GM18858 (cell line): ENCODE measurements around the gene LDHB.
"Not testable (repeated sequence)": the region's sequence is repeated elsewhere in the genome, so short reads cannot be mapped to it uniquely, and the experiment has no call there.

Experiments used
- ATAC-seq: cut with Tn5 transposase; IDR thresholded peaks from one replicate; pipeline ENCODE4 v1.9.1; 2021; ENCODE audit not compliant: unreplicated experiment

Gene LDHB

DNA sequence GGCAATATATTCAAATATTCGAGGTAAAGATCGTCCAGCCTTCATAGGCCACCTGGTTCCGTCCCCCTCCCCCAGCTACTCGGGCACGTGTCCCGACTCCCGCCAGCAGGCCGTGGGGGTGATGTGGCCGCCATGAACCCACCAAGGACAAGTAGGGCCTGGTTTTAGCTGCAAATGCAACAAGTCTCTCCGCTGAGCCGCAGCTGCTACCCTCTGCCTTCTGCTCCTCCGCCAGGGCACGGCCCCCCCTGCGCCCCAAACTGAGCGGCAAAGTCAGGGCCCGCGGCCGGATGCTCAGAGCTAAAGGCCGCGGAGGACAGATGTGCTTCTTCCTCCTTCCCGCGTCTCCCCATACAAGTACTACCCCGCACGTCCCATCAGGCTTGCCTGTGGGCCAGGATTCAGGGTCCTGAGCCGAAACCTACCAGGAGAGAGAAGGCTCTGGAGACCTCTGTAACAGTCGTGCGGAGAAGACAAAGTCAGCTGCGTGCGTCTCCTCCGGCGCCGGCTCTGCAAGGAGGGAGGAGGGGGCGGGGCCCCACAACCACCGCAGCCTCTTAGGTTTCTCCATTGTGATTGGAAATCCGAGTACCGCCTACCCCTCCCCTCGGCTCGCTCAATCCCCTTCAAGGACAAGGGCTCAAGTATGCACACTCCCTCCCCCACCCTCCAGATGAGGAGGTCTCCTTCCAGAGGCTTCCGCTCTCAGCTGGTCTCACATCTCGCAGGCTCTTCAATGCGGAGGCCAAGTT, at the start of gene LDHB:
LDHB (minus strand) TSS at position 517 of the 752 bp plus-strand sequence. CDS start 3,171 bp downstream, outside the sequence.
- ATAC-seq: peak; percentile 91

- no peak for ATAC-seq
These were observed 47.2 kb upstream of the LDHB start for GRCh38 chr12:21704847-21705246.

DNA sequence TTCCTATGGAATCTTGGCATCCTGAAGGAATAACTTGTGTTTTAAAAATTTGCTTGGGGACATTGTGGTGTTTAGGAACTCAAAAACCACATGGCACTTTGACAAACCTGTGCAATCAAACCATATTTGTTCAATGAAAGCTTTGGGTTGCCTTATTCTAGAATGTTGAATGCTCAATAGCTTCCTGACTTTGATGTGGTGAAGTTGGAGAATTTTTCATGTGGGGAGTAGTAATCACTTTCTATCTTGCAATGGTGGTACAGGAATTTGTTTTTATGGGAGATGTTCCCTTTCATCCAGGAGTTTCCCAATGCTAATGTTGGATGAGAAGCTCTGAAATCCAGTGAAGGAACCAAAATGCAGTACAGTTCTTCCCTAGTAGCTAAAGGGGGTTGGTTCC, 42.2 kb upstream of the LDHB start:
- no peak for ATAC-seq

GRCh38 chr12:21697904-21698630, 40.4 kb upstream of the LDHB start:
- ATAC-seq: no peak

GRCh38 chr12:21696625-21697024, 39.0 kb upstream of the LDHB start:
- no peak for ATAC-seq

GRCh38 chr12:21695986-21696385, 38.3 kb upstream of the LDHB start:
- no peak for ATAC-seq

DNA sequence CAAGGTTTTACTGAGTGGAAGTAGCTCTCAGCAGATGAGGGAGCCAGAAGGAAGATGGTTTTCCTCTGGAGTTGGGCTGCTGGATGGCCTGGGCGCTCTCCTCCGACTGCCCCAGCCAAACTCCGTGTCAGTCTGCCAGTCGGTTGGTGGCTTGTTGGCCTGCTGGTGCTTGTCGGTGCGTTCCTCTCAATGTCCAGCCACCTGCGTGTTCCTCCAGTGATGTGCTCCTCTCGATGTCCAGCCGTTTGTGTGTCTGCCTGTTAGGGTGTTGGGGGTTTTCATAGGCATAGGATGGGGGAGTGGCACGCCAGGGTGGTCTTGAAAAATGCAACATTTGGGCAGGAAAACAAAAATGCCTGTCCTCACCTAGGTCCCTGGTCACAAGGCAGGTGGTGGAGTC, 37.0 kb upstream of the LDHB start:
- ATAC-seq: no peak

DNA sequence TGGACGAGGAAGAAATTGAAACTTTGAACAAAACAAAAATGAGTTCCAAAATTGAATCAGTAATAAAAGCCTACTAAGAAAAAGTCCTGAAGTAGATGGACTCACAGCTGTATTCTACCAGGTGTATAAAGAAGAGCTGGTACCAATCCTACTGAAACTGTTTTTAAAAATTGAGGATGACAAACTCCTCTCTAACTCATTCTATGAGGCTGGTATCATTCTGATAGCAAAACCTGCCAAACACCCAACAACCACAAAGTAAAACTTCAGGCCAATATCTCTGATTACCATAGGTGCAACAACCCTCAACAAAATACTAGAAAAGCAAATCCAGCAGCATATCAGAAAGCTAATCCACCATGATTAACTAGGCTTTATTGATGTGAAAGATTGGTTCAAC, 33.9 kb upstream of the LDHB start:
- no peak for ATAC-seq

GRCh38 chr12:21690704-21691368, 33.2 kb upstream of the LDHB start:
- no peak for ATAC-seq

DNA sequence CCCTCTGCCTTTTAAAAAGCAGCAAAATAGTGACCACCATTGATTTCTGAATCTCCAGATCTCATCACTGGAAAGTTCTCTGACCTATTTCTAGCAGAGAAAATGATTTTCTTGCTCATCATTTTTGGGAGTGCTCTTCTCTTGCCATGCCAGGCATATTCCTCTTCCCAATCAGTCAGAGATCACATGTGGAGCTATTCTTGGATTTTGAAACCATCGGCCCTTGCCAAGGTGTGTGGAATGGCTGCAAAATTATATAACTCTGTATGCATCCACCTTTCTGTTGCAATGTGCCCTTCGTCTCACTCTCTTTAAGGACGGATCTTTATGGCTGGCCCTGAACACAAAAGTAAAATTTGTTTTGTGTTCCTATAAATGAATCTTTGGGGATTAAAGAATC, 25.5 kb upstream of the LDHB start:
- no peak for ATAC-seq

- ATAC-seq: no peak
These were observed 21.3 kb upstream of the LDHB start for GRCh38 chr12:21678959-21679358.

DNA sequence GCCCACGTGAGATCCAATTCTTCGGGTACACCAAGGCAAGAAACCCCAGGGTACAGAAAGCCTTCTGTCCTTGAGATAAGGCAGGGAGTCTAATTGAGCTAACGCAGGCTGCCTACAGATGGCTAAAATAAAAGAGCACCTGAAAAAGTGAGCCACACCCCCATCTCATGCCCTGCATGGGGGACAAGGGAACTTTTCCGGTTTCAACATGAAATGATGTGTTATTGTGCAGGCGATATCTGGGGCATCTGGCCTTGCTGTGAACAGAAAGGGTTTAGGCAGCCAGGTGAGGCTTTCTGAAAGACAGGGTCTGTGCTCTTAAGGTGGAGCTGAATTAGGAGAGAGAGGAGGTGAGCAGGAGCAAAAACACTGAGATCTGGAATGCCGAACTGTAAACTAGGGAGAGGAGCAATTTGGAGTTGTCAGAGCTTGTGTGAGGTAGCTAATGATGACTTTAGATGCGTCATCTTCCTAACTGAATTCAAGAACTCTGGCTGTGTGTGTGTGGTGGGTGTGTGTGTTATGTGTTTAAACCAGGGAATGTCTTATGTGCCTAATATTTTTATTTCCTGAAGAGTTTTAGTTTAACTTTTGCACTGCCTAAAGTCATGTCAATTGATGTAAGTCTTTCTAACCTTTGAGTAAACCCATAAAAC, 20.1 kb upstream of the LDHB start:
- ATAC-seq: no peak

DNA sequence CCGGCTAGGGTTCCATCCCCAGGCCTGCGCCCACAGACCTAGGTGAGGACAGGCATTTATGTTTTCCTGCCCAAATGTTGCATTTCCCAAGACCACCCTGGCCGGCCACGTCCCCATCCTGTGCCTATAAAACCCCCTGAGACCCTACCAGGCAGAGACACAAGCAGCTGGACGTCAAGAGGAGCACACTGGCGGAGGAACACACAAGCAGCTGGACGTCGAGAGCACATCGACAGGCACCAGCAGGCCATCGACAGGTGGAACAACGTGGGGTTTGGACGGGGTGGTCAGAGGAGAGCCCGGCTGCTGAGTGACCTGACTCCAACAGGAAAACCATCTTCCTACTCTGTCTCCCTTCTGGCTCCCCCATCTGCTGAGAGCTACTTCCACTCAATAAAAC, 19.6 kb upstream of the LDHB start:
- ATAC-seq: no peak

DNA sequence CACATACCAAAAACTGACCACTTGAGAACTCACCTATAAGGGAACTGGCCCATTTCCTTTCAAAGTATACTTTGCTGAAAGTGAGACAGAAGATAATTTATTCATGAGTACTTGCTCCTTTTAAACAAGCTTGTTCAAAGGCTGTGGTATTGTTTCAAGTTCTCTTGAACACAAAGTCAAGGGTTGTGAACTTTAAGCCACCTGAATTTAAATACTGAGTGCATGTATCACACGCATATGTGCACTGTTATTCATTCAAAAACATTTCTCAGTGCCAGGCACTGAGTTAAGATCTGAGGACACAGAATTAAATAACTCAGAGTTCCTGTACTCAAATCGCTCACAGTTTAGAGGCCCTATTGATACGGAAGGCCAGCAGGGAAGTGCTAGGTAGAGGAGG, 19.1 kb upstream of the LDHB start:
- no peak for ATAC-seq

DNA sequence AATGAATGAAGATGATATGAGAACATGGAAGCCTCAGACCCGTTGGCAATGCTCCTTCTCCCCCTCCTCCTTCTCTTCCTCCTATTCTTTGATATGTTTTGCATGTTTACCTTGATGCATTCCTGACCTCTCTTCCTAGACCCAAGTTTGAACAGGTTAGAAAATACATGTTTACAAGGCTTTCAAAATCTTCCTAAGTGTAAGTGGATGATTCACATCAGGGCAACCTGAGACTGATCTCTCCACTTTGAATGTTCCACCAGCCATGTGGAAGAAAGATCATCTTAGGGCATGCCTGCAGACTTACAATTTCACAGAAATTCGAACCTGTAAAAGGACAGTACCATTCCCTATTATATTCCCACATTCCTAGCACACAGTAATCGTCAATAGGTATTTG, 18.0 kb upstream of the LDHB start:
- ATAC-seq: no peak

DNA sequence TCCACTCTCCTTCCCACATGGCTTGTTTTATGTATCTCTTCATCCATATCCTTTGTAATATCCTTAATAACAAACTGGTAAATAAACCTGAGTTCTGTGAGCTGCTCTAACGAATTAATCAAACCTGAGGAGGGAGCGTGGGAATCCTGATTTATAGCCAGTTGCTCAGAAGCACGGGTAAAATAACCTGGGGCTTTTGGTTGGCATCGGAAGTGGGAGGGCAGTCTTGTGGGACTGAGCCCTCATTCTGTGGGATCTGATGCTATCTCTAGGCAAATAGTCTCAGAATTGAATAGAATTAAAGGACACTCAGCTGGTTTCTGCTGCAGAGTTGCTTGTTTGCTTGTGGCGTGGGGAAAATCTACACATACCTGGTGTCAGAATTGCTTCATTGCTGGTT, 17.5 kb upstream of the LDHB start:
- no peak for ATAC-seq

GRCh38 chr12:21673830-21674552, 16.3 kb upstream of the LDHB start:
- ATAC-seq: not testable (repeated sequence)

DNA sequence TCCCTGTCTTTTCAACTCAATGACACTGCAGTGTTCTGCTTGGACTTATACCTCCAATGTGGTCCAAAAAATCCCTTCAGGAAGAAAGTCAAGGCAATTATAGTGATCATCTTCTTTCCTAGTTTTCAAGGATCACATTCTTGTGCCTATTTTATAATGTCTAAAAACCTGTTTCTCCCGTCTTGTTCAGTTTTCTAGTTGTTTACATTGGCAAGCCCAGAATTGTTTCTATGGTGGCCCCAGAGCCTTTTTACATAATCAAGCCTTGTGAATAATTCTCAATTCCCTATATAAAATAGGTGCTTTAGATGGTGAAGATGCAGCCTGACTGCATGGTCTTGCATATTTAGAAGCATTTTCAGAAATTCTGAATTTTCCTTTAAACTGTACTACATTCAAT, 14.5 kb upstream of the LDHB start:
- no peak for ATAC-seq

GRCh38 chr12:21666722-21667121, 9.1 kb upstream of the LDHB start:
- ATAC-seq: no peak

- ATAC-seq: no peak
These were observed 8.2 kb upstream of the LDHB start for GRCh38 chr12:21665816-21666215.
